MCF 10A (cell line): ENCODE measurements around the gene TCN2. TPM values are rescaled to one million over a fixed set of nuclear protein-coding genes. Genes with fewer than 3 reads are reported as not detected.
"Not testable (repeated sequence)": the region's sequence is repeated elsewhere in the genome, so short reads cannot be mapped to it uniquely, and the experiment has no call there.

Experiments used
- BruUV-seq: library from RNA; stranded (reverse); fragments of 400-500 nt; replicated peaks from 2 replicates; lab custom pipeline; 2021; lab: Mats Ljungman, UMichigan
- CTCF ChIA-PET: fragments of 300-600 bp; sonication (Branson Sonifier 250); formaldehyde crosslinking; extraction: SDS; loops from one replicate; lab custom pipeline; 2021; ENCODE audit warnings: antibody characterized with exemption, inconsistent platforms; lab: Yijun Ruan, JAX
- POLR2A ChIA-PET: fragments of 300-600, 350-650 bp; sonication (Branson Sonifier 250); formaldehyde crosslinking; extraction: SDS; loops from one replicate; lab custom pipeline; 2020; ENCODE audit warnings: antibody characterized with exemption, inconsistent platforms; lab: Yijun Ruan, JAX
- DNase-seq: peaks from one replicate; pipeline ENCODE4 v3.0.0-alpha.2; 2018; ENCODE audit not compliant: unreplicated experiment
- H3K27ac Mint-ChIP-seq: one replicate; pipeline ENCODE4 v1.8.0; 2022; ENCODE audit warnings: mild to moderate bottlenecking, low read depth, mixed read lengths; ENCODE audit not compliant: unreplicated experiment
- H3K27me3 Mint-ChIP-seq: one replicate; pipeline ENCODE4 v1.8.0; 2022; ENCODE audit warnings: mixed read lengths; ENCODE audit not compliant: insufficient read depth, unreplicated experiment
- H3K36me3 Mint-ChIP-seq: one replicate; pipeline ENCODE4 v1.8.0; 2022; ENCODE audit warnings: mild to moderate bottlenecking, moderate library complexity, mixed read lengths; ENCODE audit not compliant: insufficient read depth, unreplicated experiment
- H3K4me1 Mint-ChIP-seq: one replicate; pipeline ENCODE4 v1.8.0; 2022; ENCODE audit warnings: mixed read lengths; ENCODE audit not compliant: insufficient read depth, unreplicated experiment
- H3K4me3 Mint-ChIP-seq: one replicate; pipeline ENCODE4 v1.8.0; 2022; ENCODE audit warnings: mild to moderate bottlenecking, moderate library complexity, mixed read lengths; ENCODE audit not compliant: unreplicated experiment
- H3K9me3 Mint-ChIP-seq: one replicate; pipeline ENCODE4 v1.8.0; 2022; ENCODE audit warnings: mixed read lengths; ENCODE audit not compliant: unreplicated experiment
- intact Hi-C: fragments of 100-400 bp; cut with micrococcal nuclease; formaldehyde crosslinking; loops from 2 replicates; pipeline ENCODE4 v1.14.1; 2022
- total RNA-seq: library from RNA; stranded (reverse); gene quantifications from 2 replicates; pipeline ENCODE4 v1.2.3, GENCODE V29; 2022
- TF ChIP-seq, protein P1 (sequence below): fragments of 200-600 bp; IDR thresholded peaks from one replicate; pipeline ENCODE4 v1.8.0; 2022; ENCODE audit warnings: antibody characterized with exemption, mild to moderate bottlenecking; ENCODE audit not compliant: unreplicated experiment

The TCN2 gene
- total RNA-seq, 1 experiment from 2014 or later = 1.4 TPM

DNA sequence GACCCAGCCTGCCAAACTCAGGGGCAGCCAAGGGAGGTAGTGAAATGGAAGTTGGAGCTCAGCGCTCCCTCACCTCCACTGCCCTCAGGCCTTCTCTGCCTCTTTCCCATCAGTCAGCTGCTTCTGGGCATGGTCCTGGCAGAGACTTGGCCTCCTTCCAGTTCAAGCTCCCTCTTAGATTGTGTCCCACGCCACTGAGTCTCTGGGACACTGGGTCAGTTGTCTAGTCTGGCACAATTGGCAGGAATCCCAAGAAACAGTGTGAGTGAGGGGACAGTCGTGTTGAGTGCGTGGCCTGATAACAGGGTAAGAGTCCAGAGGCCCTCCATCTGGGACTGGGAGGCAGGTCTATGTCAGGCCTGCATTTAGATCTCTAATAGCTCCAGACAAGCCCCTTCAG, 21.5 kb downstream of the TCN2 start:
- TF ChIP-seq, protein P1, sequence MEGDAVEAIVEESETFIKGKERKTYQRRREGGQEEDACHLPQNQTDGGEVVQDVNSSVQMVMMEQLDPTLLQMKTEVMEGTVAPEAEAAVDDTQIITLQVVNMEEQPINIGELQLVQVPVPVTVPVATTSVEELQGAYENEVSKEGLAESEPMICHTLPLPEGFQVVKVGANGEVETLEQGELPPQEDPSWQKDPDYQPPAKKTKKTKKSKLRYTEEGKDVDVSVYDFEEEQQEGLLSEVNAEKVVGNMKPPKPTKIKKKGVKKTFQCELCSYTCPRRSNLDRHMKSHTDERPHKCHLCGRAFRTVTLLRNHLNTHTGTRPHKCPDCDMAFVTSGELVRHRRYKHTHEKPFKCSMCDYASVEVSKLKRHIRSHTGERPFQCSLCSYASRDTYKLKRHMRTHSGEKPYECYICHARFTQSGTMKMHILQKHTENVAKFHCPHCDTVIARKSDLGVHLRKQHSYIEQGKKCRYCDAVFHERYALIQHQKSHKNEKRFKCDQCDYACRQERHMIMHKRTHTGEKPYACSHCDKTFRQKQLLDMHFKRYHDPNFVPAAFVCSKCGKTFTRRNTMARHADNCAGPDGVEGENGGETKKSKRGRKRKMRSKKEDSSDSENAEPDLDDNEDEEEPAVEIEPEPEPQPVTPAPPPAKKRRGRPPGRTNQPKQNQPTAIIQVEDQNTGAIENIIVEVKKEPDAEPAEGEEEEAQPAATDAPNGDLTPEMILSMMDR = no peak
- no TSS peak for BruUV-seq
- H3K9me3 Mint-ChIP-seq = no peaks in the 10 kb centered on the region

DNA sequence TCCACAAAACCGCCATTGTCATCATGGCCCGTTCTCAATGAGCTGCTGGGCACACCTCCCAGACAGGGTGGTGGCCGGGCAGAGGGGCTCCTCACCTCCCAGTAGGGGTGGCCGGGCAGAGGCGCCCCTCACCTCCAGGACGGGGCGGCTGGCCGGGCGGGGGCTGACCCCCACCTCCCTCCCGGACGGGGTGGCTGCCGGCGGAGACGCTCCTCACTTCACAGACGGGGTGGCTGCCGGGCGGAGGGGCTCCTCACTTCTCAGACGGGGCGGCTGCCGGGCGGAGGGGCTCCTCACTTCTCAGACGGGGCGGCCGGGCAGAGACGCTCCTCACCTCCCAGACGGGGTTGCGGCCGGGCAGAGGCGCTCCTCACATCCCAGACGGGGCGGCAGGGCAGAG, 24.5 kb downstream of the TCN2 start:
- DNase-seq, H3K27ac Mint-ChIP-seq, H3K4me3 Mint-ChIP-seq, H3K36me3 Mint-ChIP-seq, H3K4me1 Mint-ChIP-seq, intact Hi-C loops, H3K9me3 Mint-ChIP-seq, BruUV-seq, CTCF ChIA-PET, POLR2A ChIA-PET, H3K27me3 Mint-ChIP-seq: not testable (repeated sequence)

More for the DNA sequence above, 21.5 kb downstream of the TCN2 start:
- H3K27me3 Mint-ChIP-seq = no peaks in the 10 kb centered on the region
- no peaks in the 10 kb centered on the region for H3K4me1 Mint-ChIP-seq
- H3K27ac Mint-ChIP-seq = no peak overlapping the region
- intact Hi-C loops = no loop called here
- ChIA-PET CTCF (interaction anchor here (0.6 to 2.8 kb wide), 3 partner anchors 127 to 718 kb away, joined by 3 to 23 read pairs (median 5); no protein-coding TSS in a partner anchor), POLR2A (interaction anchor here (0.6 kb wide), 2 partner anchors 10 to 291 kb away, joined by 3 read pairs; no protein-coding TSS in a partner anchor)
- no peaks in the 10 kb centered on the region for H3K36me3 Mint-ChIP-seq
- DNase-seq = no peak
- no peak overlapping the region for H3K4me3 Mint-ChIP-seq

- CTCF ChIA-PET = interaction anchor here (0.6 to 6.3 kb wide), 37 partner anchors 10 to 549 kb away, joined by 3 to 191 read pairs (median 4); partner anchors contain the start of gene DUSP18
- BruUV-seq = no TSS peak
- Mint-ChIP-seq H3K4me3 (peak overlapping the region; percentile 70), H3K27ac (no peak overlapping the region), H3K27me3 (no peaks in the 10 kb centered on the region), H3K36me3 (no peaks in the 10 kb centered on the region), H3K9me3 (no peaks in the 10 kb centered on the region), H3K4me1 (no peaks in the 10 kb centered on the region)
- POLR2A ChIA-PET = interaction anchor here (0.6 to 2.8 kb wide), 9 partner anchors 9 to 122 kb away, joined by 3 to 21 read pairs (median 3); partner anchors contain the start of gene DUSP18
- intact Hi-C loops = loop anchor here (1.0 to 2.0 kb wide), 4 partner anchors 33 to 514 kb away; partner anchors contain the start of gene DUSP18
- DNase-seq = peak; percentile 90
- TF ChIP-seq, protein P1 = peak; percentile 93
Measured at GRCh38 chr22:30634471-30635233, 27.7 kb downstream of the TCN2 start.

DNA sequence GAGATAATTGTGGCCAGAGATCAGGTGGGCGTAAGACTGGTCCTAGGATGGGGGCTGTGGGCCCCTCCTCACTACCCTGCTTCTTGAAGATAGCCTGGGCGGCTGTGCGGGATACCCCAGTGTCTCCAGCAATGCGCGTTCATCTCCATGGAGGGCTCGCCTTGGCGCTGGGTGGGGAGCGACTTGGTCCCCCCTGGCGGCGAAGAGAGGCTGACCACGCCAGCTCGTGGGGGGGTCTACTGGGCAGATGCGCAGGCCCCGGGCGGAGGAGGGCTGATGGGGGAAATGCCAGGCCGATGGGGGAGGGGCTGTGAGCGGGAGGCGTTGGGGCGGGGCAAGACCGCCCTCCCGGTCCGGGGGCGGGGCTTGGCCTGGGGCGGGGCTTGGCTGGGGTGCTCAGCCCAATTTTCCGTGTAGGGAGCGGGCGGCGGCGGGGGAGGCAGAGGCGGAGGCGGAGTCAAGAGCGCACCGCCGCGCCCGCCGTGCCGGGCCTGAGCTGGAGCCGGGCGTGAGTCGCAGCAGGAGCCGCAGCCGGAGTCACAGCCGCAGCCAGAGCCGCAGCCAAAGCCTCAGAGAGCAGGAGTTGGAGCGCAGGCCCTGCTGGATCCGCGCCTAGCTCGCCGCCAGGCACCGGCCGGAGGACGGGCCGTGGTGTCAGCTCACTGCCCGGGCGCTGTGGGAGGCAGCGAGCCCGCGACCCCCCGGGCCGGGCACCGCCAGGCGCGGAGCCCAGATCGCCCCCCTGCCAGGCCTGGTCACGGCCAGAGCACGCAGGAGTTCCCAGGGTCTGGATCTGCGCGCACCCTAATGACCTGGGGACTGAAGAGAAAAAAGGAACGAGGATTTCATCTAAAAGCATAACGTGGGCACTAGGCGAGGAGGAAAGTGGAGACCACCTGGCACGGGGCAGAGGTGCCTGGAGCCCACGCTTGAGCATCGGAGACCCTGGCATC, 28.6 kb downstream of the TCN2 start, which contains the start of gene SLC35E4:
Gene SLC35E4 (plus strand): TSS at position 509 of the 953 bp plus-strand sequence. CDS start 670 bp downstream, outside the sequence.
- peak; percentile 88 for DNase-seq
- BruUV-seq = TSS peak; percentile 50
- ChIA-PET POLR2A (interaction anchor here (0.6 to 2.8 kb wide), 8 partner anchors 8 to 776 kb away, joined by 3 to 21 read pairs (median 3); partner anchors contain the start of gene DUSP18), CTCF (interaction anchor here (0.6 to 6.3 kb wide), 16 partner anchors 11 to 467 kb away, joined by 3 to 191 read pairs (median 4); partner anchors contain the start of gene DUSP18)
- Mint-ChIP-seq H3K27ac (peak within 1 kb of the TSS; percentile 54), H3K27me3 (no peaks in the 10 kb centered on the region), H3K4me3 (peak within 1 kb of the TSS; percentile 70), H3K9me3 (no peaks in the 10 kb centered on the region), H3K36me3 (no peaks in the 10 kb centered on the region), H3K4me1 (no peaks in the 10 kb centered on the region)
- TF ChIP-seq, protein P1 = no peak
- intact Hi-C loops = loop anchor here (2.0 kb wide), 2 partner anchors 285 to 513 kb away; no protein-coding TSS in a partner anchor
